HL-60/S4 (cell line): ENCODE results near the gene SLC15A3.

Experiments used
- in situ Hi-C: fragments of 300-500 bp; cut with MboI; formaldehyde crosslinking; loops from 2 replicates; pipeline ENCODE4 v1.14.3; 2022; ENCODE audit warnings: low sequenced_read_pairs

The SLC15A3 gene

GRCh38 chr11:60932605-60933356 lies 19.2 kb downstream of the SLC15A3 start:
- in situ Hi-C loops: no loop called here

GRCh38 chr11:60931917-60932316 lies 20.1 kb downstream of the SLC15A3 start:
- in situ Hi-C loops: no loop called here

GRCh38 chr11:60930394-60930793 lies 21.6 kb downstream of the SLC15A3 start:
- in situ Hi-C loops: no loop called here

- in situ Hi-C loops: no loop called here
These were observed 22.2 kb downstream of the SLC15A3 start for GRCh38 chr11:60929764-60930163.

GRCh38 chr11:60928563-60929001 lies 23.4 kb downstream of the SLC15A3 start:
- in situ Hi-C loops: no loop called here

GRCh38 chr11:60927600-60927999 lies 24.4 kb downstream of the SLC15A3 start:
- in situ Hi-C loops: no loop called here

- in situ Hi-C loops: no loop called here
These were observed 24.8 kb downstream of the SLC15A3 start for GRCh38 chr11:60927061-60927592.

GRCh38 chr11:60926500-60926899 lies 25.5 kb downstream of the SLC15A3 start:
- in situ Hi-C loops: no loop called here

- in situ Hi-C loops: no loop called here
These were observed 26.1 kb downstream of the SLC15A3 start for GRCh38 chr11:60925868-60926267.

GRCh38 chr11:60924906-60925853 lies 26.8 kb downstream of the SLC15A3 start:
- in situ Hi-C loops: no loop called here

GRCh38 chr11:60924110-60924905 lies 27.7 kb downstream of the SLC15A3 start, which contains the start of gene TMEM132A:
Gene TMEM132A (plus strand): TSS chr11:60924460. CDS start chr11:60924634, 174 bp downstream.
- in situ Hi-C loops: no loop called here

GRCh38 chr11:60923800-60924109 lies 28.2 kb downstream of the SLC15A3 start:
- in situ Hi-C loops: no loop called here

GRCh38 chr11:60923326-60923725 lies 28.6 kb downstream of the SLC15A3 start:
- in situ Hi-C loops: no loop called here

- in situ Hi-C loops: no loop called here
These were observed 29.1 kb downstream of the SLC15A3 start for GRCh38 chr11:60922906-60923305.

- in situ Hi-C loops: no loop called here
These were observed 30.1 kb downstream of the SLC15A3 start for GRCh38 chr11:60921777-60922335.

- in situ Hi-C loops: no loop called here
These were observed 30.7 kb downstream of the SLC15A3 start for GRCh38 chr11:60921259-60921658.

- in situ Hi-C loops: no loop called here
These were observed 32.0 kb downstream of the SLC15A3 start for GRCh38 chr11:60919956-60920355.

- in situ Hi-C loops: no loop called here
These were observed 32.7 kb downstream of the SLC15A3 start for GRCh38 chr11:60919320-60919719.

- in situ Hi-C loops: no loop called here
These were observed 33.1 kb downstream of the SLC15A3 start for GRCh38 chr11:60918939-60919265.

- in situ Hi-C loops: no loop called here
These were observed 33.6 kb downstream of the SLC15A3 start for GRCh38 chr11:60918251-60918938.
